GM23338 (cell line): ENCODE measurements around the gene AGPAT3. TPM values are rescaled to one million over a fixed set of nuclear protein-coding genes. Genes with fewer than 3 reads are reported as not detected.
A peak's percentile ranks its signal among the peaks of the same experiment; 100 is the strongest.

Source experiments
- ATAC-seq: fragments of 200-7000 bp; cut with Tn5 transposase; 3 replicates; pipeline ENCODE4 v1.9.1; 2020
- DNase-seq: peaks from one replicate; pipeline ENCODE4 v3.0.0-alpha.2; 2015; ENCODE audit warnings: low spot score
- H2AFZ ChIP-seq: fragments of 200-600 bp; sonication (generic); 2 replicates; pipeline ENCODE4 v1.8.0; 2016; ENCODE audit warnings: antibody characterized with exemption, mild to moderate bottlenecking, moderate library complexity
- H3F3A ChIP-seq: fragments of 200-600 bp; sonication (generic); replicated peaks from 2 replicates; pipeline ENCODE4 v1.8.0; 2017; ENCODE audit warnings: antibody characterized with exemption, mixed run types, low read depth
- H3K27ac ChIP-seq: fragments of 200-600 bp; sonication (generic); 2 replicates; pipeline ENCODE4 v1.6.1; 2016; ENCODE audit warnings: low read depth
- H3K27me3 ChIP-seq: fragments of 200-600 bp; sonication (generic); 2 replicates; pipeline ENCODE4 v1.8.0; 2016; ENCODE audit warnings: mild to moderate bottlenecking, mixed run types, moderate library complexity; ENCODE audit not compliant: insufficient read depth
- H3K36me3 ChIP-seq: fragments of 200-600 bp; sonication (generic); 2 replicates; pipeline ENCODE4 v1.8.0; 2016; ENCODE audit warnings: mild to moderate bottlenecking; ENCODE audit not compliant: insufficient read depth
- H3K4me1 ChIP-seq: fragments of 200-600 bp; sonication (generic); 2 replicates; pipeline ENCODE4 v1.8.0; 2016; ENCODE audit warnings: mild to moderate bottlenecking, moderate library complexity; ENCODE audit not compliant: insufficient read depth
- H3K4me2 ChIP-seq: fragments of 200-600 bp; sonication (generic); 2 replicates; pipeline ENCODE4 v1.7.1; 2017; ENCODE audit warnings: mixed run types
- H3K4me3 ChIP-seq: fragments of 200-600 bp; sonication (generic); 2 replicates; pipeline ENCODE4 v1.6.1; 2016; ENCODE audit warnings: mixed run types
- H3K79me2 ChIP-seq: fragments of 200-600 bp; sonication (generic); replicated peaks from 2 replicates; pipeline ENCODE4 v1.8.0; 2017; ENCODE audit warnings: mild to moderate bottlenecking; ENCODE audit not compliant: insufficient read depth
- H3K9me2 ChIP-seq: fragments of 200-600 bp; sonication (generic); 2 replicates; pipeline ENCODE4 v1.8.0; 2017; ENCODE audit not compliant: insufficient read depth
- H4K20me1 ChIP-seq: fragments of 200-600 bp; sonication (generic); replicated peaks from 2 replicates; pipeline ENCODE4 v1.8.0; 2017; ENCODE audit warnings: mild to moderate bottlenecking; ENCODE audit not compliant: insufficient read depth
- H3K27ac Mint-ChIP-seq: 2 replicates; pipeline ENCODE4 v1.8.0; 2020; ENCODE audit warnings: inconsistent platforms, mild to moderate bottlenecking, moderate library complexity, mixed read lengths
- H3K27me3 Mint-ChIP-seq: 3 replicates; pipeline ENCODE4 v1.8.0; 2022; ENCODE audit warnings: low read depth, mild to moderate bottlenecking, moderate library complexity, mixed read lengths, inconsistent platforms; ENCODE audit not compliant: insufficient read depth, poor library complexity
- H3K36me3 Mint-ChIP-seq: 3 replicates; pipeline ENCODE4 v1.8.0; 2021; ENCODE audit warnings: low read depth, mild to moderate bottlenecking, inconsistent platforms, moderate library complexity, mixed read lengths
- H3K4me1 Mint-ChIP-seq: 3 replicates; pipeline ENCODE4 v1.8.0; 2020; ENCODE audit warnings: mild to moderate bottlenecking, inconsistent platforms, mixed read lengths
- H3K4me3 Mint-ChIP-seq: 3 replicates; pipeline ENCODE4 v1.8.0; 2021; ENCODE audit warnings: moderate library complexity, mild to moderate bottlenecking, inconsistent platforms, mixed read lengths
- H3K9me3 Mint-ChIP-seq: 3 replicates; pipeline ENCODE4 v1.8.0; 2020; ENCODE audit warnings: moderate library complexity, mild to moderate bottlenecking, inconsistent platforms, mixed read lengths
- EZH2phosphoT487 ChIP-seq: fragments of 200-600 bp; sonication (generic); IDR thresholded peaks from one replicate; pipeline ENCODE4 v1.8.1; 2018; ENCODE audit warnings: antibody characterized with exemption; ENCODE audit not compliant: unreplicated experiment
- JUNB ChIP-seq: IDR thresholded peaks from one replicate; pipeline ENCODE4 v1.6.1; 2016; ENCODE audit warnings: antibody characterized with exemption; ENCODE audit not compliant: unreplicated experiment
- NANOG ChIP-seq: IDR thresholded peaks from 2 replicates; pipeline ENCODE4 v1.6.1; 2016; ENCODE audit warnings: antibody characterized with exemption, borderline replicate concordance
- POLR2AphosphoS5 ChIP-seq: IDR thresholded peaks from 2 replicates; pipeline ENCODE4 v1.6.1; 2016; ENCODE audit warnings: antibody characterized with exemption, low read depth
- ZNF114 ChIP-seq: fragments of 250-450 bp; sonication (Bioruptor Pico); IDR thresholded peaks from 2 replicates; pipeline ENCODE4 v1.5.0; 2020; ENCODE audit warnings: mild to moderate bottlenecking, moderate library complexity
- ZNF331 ChIP-seq: fragments of 250-450 bp; sonication (Bioruptor Pico); IDR thresholded peaks from 2 replicates; pipeline ENCODE4 v1.5.0; 2020; ENCODE audit warnings: low read depth, mild to moderate bottlenecking, moderate library complexity
- polyA plus RNA-seq: library from polyadenylated mRNA; unstranded; fragments of >200 nt; fragmentation: Nextera tagmentation; extraction: Ambion mirVana; gene quantifications from 2 replicates; pipeline ENCODE4 v1.2.1, GENCODE V29; 2016
- total RNA-seq: library from RNA; depleted of rRNA; stranded (reverse); fragments of >200 nt; shearing (Covaris generic); gene quantifications from 2 replicates; pipeline ENCODE4 v1.2.3, GENCODE V29; 2014
- TF ChIP-seq, protein P1 (sequence below): IDR thresholded peaks from one replicate; pipeline ENCODE4 v1.6.1; 2018; ENCODE audit warnings: antibody characterized with exemption; ENCODE audit not compliant: unreplicated experiment
- TF ChIP-seq, protein P2 (sequence below), 2 experiments: fragments of 200-600 bp in 1 of 2; sonication (generic) in 1 of 2; conservative IDR thresholded peaks; 2 replicates each; pipeline versions ENCODE4 v1.5.1 to v1.6.1; 2016 to 2017; ENCODE audit warnings: antibody characterized with exemption in 2 of 2, low read depth in 2 of 2, mild to moderate bottlenecking in 2 of 2, moderate library complexity in 1 of 2
- TF ChIP-seq, protein P3 (sequence below): IDR thresholded peaks from 2 replicates; pipeline ENCODE4 v1.6.1; 2016; ENCODE audit warnings: antibody characterized with exemption

The AGPAT3 gene
- total and polyA plus RNA-seq, 2 experiments from 2014 or later, result 2.1 to 6.1 TPM

DNA sequence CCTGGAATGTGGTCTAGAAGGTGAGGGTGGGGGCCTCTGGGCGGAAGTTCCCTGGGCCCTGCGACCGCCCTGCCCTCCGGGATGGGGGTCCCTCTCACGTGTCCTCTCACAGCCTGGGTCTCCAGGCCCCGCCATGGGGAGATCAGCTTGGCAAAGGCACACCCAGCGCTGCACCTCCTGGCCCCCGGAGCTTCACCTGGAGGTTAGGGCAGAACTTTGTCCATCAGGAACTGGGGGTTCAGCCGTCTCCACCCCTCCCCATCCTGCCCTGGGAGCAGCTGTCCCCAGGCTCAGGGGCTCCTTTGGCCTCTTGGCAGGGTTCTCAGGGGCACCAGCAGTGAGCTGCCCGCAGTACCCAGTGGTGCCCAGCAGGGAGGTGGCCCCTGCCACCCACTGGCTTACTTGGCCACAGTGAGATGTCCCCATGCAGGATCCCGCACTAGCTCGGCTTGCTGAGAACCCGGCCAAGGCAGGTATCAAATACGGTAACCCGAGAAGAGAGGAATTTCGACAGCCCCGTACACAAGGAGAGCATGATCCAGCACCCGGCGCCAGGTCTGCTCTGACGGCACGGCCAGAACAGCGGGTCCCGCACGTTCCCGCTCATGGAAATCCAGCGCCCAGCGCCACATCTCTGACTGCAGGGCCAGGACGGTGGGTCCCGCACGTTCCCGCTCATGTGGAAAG is 38.9 kb upstream of the AGPAT3 start:
- Histone ChIP-seq H3K27ac (no peak overlapping the region), H3K9me2 (no peaks in the 10 kb centered on the region), H3K4me2 (no peak overlapping the region), H3K4me1 (0 out of 2 replicates have a peak, but pooled peaks cover 5% of the 10 kb centered on the region), H3F3A (no peaks in the 10 kb centered on the region), H3K36me3 (no peaks in the 10 kb centered on the region), H2AFZ (peak overlapping the region; percentile 93), H4K20me1 (no peaks in the 10 kb centered on the region), H3K4me3 (no peak overlapping the region), H3K79me2 (no peaks in the 10 kb centered on the region), H3K27me3 (no peaks in the 10 kb centered on the region)
- Mint-ChIP-seq H3K9me3 (peaks cover 5% of the 10 kb centered on the region; the same call in 2 of the 3 replicates), H3K27me3 (peaks cover 4% of the 10 kb centered on the region), H3K4me1 (peaks cover 6% of the 10 kb centered on the region; the same call in 2 of the 3 replicates), H3K27ac (no peak overlapping the region), H3K36me3 (peaks cover 6% of the 10 kb centered on the region; the same call in 2 of the 3 replicates), H3K4me3 (no peak overlapping the region)
- DNase-seq (peak; percentile 79), ATAC-seq (peak; percentile 91)
- TF ChIP-seq, protein P1, sequence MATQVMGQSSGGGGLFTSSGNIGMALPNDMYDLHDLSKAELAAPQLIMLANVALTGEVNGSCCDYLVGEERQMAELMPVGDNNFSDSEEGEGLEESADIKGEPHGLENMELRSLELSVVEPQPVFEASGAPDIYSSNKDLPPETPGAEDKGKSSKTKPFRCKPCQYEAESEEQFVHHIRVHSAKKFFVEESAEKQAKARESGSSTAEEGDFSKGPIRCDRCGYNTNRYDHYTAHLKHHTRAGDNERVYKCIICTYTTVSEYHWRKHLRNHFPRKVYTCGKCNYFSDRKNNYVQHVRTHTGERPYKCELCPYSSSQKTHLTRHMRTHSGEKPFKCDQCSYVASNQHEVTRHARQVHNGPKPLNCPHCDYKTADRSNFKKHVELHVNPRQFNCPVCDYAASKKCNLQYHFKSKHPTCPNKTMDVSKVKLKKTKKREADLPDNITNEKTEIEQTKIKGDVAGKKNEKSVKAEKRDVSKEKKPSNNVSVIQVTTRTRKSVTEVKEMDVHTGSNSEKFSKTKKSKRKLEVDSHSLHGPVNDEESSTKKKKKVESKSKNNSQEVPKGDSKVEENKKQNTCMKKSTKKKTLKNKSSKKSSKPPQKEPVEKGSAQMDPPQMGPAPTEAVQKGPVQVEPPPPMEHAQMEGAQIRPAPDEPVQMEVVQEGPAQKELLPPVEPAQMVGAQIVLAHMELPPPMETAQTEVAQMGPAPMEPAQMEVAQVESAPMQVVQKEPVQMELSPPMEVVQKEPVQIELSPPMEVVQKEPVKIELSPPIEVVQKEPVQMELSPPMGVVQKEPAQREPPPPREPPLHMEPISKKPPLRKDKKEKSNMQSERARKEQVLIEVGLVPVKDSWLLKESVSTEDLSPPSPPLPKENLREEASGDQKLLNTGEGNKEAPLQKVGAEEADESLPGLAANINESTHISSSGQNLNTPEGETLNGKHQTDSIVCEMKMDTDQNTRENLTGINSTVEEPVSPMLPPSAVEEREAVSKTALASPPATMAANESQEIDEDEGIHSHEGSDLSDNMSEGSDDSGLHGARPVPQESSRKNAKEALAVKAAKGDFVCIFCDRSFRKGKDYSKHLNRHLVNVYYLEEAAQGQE, result no peak
- TF ChIP-seq JUNB (no peak), EZH2phosphoT487 (no peak), ZNF114 (no peak), ZNF331 (CRISPR knock-in tag) (no peak), NANOG (no peak), POLR2AphosphoS5 (no peak)
- TF ChIP-seq, protein P2, sequence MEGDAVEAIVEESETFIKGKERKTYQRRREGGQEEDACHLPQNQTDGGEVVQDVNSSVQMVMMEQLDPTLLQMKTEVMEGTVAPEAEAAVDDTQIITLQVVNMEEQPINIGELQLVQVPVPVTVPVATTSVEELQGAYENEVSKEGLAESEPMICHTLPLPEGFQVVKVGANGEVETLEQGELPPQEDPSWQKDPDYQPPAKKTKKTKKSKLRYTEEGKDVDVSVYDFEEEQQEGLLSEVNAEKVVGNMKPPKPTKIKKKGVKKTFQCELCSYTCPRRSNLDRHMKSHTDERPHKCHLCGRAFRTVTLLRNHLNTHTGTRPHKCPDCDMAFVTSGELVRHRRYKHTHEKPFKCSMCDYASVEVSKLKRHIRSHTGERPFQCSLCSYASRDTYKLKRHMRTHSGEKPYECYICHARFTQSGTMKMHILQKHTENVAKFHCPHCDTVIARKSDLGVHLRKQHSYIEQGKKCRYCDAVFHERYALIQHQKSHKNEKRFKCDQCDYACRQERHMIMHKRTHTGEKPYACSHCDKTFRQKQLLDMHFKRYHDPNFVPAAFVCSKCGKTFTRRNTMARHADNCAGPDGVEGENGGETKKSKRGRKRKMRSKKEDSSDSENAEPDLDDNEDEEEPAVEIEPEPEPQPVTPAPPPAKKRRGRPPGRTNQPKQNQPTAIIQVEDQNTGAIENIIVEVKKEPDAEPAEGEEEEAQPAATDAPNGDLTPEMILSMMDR (conservative IDR thresholded peaks at IDR 0.05; ENCODE audit: low read depth in 2 of 2), result no peak
- TF ChIP-seq, protein P3, sequence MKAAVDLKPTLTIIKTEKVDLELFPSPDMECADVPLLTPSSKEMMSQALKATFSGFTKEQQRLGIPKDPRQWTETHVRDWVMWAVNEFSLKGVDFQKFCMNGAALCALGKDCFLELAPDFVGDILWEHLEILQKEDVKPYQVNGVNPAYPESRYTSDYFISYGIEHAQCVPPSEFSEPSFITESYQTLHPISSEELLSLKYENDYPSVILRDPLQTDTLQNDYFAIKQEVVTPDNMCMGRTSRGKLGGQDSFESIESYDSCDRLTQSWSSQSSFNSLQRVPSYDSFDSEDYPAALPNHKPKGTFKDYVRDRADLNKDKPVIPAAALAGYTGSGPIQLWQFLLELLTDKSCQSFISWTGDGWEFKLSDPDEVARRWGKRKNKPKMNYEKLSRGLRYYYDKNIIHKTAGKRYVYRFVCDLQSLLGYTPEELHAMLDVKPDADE, result no peak
